ENCODE measurements around the gene MARCHF2.
"Not testable (repeated sequence)": the region's sequence is repeated elsewhere in the genome, so short reads cannot be mapped to it uniquely, and the experiment has no call there.

Gene MARCHF2

GRCh38 chr19:8403098-8403819 lies 9.8 kb upstream of the MARCHF2 start:
- no peak for DNase-seq
- in situ Hi-C loops (cut with MboI; ENCODE audit: low pct_unique_long_range_greater_than_20kb, low sequenced_read_pairs): no loop called here

GRCh38 chr19:8403820-8404109 lies 9.3 kb upstream of the MARCHF2 start:
- DNase-seq: no peak
- in situ Hi-C loops (cut with MboI; ENCODE audit: low pct_unique_long_range_greater_than_20kb, low sequenced_read_pairs): no loop called here

DNA sequence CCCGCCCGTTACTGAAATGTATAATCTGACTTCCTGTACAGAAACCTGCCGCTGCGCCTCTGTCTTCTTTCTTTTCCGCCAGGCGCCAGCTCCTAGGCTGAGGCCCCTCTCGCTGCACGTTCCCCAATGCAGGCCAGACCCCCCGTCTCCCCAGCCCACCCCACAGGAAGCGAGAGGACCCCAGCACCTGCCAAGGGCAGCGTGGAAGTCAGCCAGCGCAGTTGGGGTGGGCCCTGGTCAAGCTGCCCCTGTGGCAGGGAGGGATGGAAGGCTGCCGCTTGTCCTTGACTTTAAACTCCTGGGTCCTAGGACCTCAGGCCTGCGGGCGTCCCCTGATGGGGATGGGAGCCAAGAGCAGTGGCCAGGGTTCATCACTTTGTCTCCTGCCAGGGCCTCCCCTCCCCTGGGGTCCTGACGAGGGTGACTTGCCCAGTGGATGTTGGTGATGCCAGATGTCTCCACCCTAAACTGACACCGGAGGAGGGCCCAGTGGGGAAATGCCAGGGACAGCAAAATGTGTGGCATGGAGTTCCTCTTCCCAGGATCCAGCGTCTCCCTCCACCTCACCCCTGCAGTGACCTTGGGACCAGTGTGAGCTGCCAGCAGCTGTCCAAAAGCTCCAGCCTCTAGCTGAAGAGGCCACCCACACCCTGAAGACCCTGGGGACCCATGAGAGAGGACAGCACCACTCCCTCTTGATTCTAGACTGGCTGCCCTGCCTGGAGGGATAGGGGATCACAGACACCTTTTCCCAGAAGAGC lies 8.5 kb upstream of the MARCHF2 start:
- no peak for DNase-seq
- in situ Hi-C loops (cut with MboI; ENCODE audit: low pct_unique_long_range_greater_than_20kb, low sequenced_read_pairs): no loop called here

DNA sequence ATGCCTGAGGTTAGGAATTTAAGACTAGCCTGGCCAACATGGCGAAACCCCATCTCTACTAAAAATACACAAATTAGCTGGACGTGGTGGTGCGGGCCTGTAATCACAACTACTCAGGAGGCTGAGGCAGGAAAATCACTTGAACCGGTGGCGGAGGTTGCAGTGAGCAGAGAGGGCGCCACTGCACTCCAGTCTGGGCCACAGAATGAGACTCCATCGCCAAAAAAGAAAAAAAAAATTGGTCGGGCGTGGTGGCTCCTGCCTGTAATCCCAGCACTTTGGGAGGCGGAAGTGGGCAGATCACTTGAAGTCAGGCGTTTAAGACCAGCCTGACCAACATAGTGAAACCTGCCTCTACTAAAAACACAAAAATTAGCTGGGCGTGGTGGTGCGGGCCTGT lies 2.4 kb upstream of the MARCHF2 start:
- DNase-seq; in situ Hi-C loops (cut with MboI; ENCODE audit: low pct_unique_long_range_greater_than_20kb, low sequenced_read_pairs): not testable (repeated sequence)

DNA sequence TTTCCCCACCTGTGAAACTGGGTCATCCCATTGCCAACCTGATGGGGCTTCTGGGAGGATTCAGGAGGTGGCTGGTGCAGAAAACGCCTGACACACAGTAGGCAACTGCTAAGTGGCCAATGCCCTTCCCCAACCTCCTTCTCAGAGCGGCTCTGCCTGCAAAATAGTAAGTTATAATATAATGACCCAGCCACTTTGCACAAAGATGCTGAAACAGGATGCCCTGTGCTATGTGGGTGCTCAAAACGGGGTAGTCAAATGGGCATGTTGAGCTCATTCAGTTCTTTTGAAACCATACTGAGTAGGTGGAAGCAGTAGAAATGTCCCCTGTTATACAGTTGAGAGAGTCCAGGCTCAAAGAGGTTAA lies 507 bp downstream of the MARCHF2 start:
- no peak for DNase-seq
- in situ Hi-C loops (cut with MboI; ENCODE audit: low pct_unique_long_range_greater_than_20kb, low sequenced_read_pairs): no loop called here

DNA sequence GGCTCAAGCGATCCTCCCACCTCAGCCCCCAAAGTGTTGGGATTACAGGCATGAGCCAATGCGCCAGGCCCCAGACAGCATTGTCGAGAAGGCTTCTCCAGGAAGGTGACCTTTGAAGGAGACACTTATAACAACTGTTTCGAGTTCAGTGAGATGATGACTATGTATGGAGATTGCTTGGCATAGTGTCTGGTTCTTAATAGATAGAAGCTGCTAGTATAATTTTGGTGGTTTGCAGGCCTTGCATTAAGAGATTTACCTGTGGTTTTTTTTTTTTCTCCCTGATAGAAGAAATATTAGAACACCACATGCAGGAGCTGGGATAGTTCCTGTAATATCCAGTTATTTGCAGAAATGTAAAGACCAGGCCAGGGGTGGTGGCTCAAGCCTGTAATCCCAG lies 3.7 kb downstream of the MARCHF2 start:
- in situ Hi-C loops (cut with MboI; ENCODE audit: low pct_unique_long_range_greater_than_20kb, low sequenced_read_pairs): no loop called here
- no peak for DNase-seq

DNA sequence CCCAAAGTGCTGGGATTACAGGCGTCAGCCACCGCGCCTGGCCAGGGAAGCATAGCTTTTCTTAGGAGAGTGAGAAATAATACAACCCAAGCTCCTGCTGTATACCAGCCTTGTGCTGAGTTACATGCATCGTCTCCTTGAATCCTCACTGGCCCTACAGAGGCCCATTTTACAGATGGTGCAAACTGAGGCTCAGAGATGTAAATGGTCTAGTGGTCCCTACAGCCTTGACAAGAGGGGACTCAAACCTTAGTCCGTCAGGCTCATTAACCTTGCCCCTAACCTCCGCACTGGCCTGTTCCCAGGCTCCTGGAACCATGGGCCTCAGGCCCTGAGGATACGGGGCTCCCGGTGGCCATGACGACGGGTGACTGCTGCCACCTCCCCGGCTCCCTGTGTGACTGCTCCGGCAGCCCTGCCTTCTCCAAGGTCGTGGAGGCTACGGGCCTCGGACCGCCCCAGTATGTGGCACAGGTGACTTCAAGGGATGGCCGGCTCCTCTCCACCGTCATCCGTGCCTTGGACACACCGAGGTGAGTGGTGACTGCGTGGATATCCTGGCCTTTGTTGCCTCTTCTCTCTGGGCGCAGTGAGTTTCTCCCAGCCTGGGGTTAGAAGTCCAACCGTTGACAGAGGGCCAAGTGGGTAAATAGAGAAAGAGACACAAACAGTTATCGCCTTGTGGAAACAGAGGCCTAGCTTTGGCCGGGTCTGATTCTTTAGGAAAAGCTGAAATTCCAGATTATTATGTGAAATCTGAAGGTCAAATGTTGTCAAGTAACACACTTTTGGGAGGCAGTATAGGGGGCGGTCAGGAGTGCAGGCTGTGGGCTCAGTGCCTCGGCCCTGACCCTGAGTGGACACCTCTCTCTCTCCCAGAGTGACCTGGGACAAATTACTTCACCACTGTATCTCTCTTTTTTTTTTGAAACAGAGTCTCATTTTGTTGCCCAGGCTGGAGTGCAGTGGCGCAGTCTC lies 8.7 kb downstream of the MARCHF2 start:
- no peak for DNase-seq

DNA sequence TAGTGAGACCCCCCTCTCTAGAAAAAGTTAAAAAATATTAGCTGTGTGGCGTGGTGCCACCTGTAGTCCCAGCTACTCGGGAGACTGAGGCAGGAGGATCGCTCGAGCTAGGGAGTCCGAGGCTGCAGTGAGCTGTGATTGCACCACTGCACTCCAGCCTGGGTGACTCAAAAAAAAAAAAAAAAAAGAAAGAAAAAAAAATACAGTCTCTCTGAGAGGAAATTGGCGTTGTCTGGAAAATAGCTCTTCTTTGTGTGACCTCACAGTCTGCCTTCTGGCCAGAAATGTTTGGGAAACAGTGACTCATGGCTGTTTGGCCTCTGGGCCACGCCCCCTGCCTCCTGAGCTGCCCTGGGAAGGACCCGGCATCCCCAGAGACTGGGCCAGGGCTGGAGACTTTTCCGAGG lies 10.7 kb downstream of the MARCHF2 start:
- peak; percentile 83 for DNase-seq
- in situ Hi-C loops (cut with MboI; ENCODE audit: low pct_unique_long_range_greater_than_20kb, low sequenced_read_pairs): no loop called here

More for the DNA sequence above, 8.7 kb downstream of the MARCHF2 start:
- in situ Hi-C loops (cut with MboI; ENCODE audit: low pct_unique_long_range_greater_than_20kb, low sequenced_read_pairs): no loop called here

DNA sequence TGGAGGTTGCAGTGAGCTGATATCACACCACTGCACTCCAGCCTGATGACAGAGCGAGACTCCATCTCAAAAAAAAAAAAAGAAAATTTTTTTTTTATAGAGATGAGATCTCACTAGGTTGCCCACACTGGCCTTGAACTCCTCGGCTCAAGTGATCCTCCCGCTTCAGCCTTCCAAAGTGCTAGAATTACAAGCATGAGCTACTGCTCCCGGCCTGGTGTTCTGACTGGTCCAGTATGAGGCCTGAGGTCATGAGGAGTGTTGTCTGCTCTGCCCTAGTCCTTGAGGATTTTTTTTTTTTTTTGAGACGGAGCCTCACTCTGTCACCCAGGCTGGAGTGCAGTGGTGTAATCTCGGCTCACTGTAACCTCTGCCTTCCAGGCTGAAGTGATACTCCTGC lies 12.2 kb downstream of the MARCHF2 start:
- DNase-seq; in situ Hi-C loops (cut with MboI; ENCODE audit: low pct_unique_long_range_greater_than_20kb, low sequenced_read_pairs): not testable (repeated sequence)

- no peak for DNase-seq
- in situ Hi-C loops (cut with MboI; ENCODE audit: low pct_unique_long_range_greater_than_20kb, low sequenced_read_pairs): no loop called here
These were observed 13.2 kb downstream of the MARCHF2 start for GRCh38 chr19:8426283-8426682.

DNA sequence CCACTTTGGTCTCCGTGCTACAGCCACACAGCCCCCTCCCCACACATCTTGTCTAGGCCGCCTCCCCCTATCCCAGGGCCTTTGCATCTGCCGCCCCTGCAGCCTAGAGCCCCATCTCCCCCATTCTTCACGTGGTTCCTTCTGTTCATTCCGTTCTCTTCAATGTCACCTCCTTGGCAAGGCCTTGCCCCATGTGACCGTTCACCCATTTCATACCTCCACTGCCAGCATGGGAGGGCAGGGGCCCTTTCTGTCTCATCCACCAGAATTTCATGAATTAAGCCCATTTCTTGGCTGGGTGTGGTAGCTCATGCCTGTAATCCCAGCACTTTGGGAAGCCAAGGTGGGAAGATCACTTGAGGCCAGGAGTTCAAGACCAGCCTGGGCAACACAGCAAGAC lies 15.9 kb downstream of the MARCHF2 start:
- in situ Hi-C loops (cut with MboI; ENCODE audit: low pct_unique_long_range_greater_than_20kb, low sequenced_read_pairs): no loop called here
- no peak for DNase-seq

DNA sequence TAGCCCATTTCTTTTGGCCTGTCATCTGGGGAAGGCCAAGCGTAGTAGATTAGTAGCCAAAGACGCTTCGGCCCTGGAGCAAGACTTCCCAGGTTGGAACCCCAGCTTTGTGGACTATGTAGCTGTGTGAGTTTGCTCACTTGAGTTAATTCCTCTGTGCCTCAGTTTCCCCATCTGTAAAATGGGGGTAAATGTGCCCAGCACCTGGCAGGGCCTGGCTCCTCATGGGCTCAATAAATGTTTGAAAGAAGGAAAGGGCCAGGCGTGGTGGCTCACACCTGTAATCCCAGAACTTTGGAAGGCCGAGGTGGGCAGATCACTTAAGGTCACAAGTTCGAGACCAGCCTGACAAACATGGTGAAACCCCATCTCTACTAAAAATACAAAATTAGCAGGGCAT lies 16.7 kb downstream of the MARCHF2 start:
- in situ Hi-C loops (cut with MboI; ENCODE audit: low pct_unique_long_range_greater_than_20kb, low sequenced_read_pairs): no loop called here
- DNase-seq: no peak

GRCh38 chr19:8430650-8431049 lies 17.5 kb downstream of the MARCHF2 start:
- in situ Hi-C loops (cut with MboI; ENCODE audit: low pct_unique_long_range_greater_than_20kb, low sequenced_read_pairs): no loop called here
- DNase-seq: no peak

- DNase-seq: no peak
- in situ Hi-C loops (cut with MboI; ENCODE audit: low pct_unique_long_range_greater_than_20kb, low sequenced_read_pairs): no loop called here
These were observed 25.1 kb downstream of the MARCHF2 start for GRCh38 chr19:8438236-8438635.

DNA sequence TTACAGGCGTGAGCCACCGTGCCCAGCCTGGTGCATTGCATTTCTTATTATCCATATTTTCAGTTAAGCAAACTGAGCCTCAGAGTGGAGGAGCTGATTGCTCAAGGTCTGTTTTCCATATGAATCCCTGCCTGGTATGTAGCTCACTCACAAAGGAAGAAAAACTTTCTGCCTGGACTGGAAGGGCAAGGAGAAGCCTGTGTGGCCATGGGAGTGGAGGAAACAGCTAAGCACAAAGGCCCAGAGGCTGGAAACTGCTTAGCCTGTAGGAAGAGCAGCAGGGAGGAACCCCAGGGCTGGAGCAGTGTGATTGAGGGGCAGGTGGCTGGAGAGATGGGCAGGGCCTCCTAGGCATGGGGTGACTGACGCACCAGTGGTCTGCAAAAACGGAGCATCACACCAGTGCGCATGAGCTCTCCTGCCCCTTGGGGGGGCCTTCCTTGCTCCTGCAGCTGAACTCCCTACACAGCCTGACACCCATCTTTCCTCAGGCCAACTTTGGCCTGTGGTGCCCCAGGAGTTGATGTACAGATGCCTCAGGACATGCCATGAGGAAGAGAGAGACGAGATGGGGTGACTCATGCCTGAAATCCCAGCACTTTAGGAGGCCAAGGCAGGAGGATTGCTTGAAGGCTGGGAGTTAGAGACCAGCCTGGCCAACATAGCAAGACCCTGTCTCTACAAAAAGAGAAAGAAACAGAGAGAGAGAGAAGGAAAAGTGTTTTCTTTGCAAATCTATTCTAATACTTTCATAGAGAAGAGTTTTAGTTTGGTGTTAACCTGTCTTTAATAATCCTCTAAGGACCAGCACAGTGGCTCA lies 28.8 kb downstream of the MARCHF2 start:
- DNase-seq: no peak
- in situ Hi-C loops (cut with MboI; ENCODE audit: low pct_unique_long_range_greater_than_20kb, low sequenced_read_pairs): no loop called here

GRCh38 chr19:8444140-8444676 lies 31.1 kb downstream of the MARCHF2 start:
- DNase-seq; in situ Hi-C loops (cut with MboI; ENCODE audit: low pct_unique_long_range_greater_than_20kb, low sequenced_read_pairs): not testable (repeated sequence)

GRCh38 chr19:8444677-8445487 lies 31.8 kb downstream of the MARCHF2 start, which contains the start of gene HNRNPM:
Gene HNRNPM, plus strand, starts transcription at chr19:8444975. Its CDS starts 24 bp downstream, at chr19:8444999.
- in situ Hi-C loops (cut with MboI; ENCODE audit: low pct_unique_long_range_greater_than_20kb, low sequenced_read_pairs): no loop called here
- DNase-seq: peak; percentile 97

- in situ Hi-C loops (cut with MboI; ENCODE audit: low pct_unique_long_range_greater_than_20kb, low sequenced_read_pairs): no loop called here
- peak; percentile 38 for DNase-seq
These were observed 32.4 kb downstream of the MARCHF2 start for GRCh38 chr19:8445488-8446001.
